B cell (primary cell): Measurements from ENCODE around the gene NUFIP1.

ENCODE experiments used
- CTCF ChIP-seq: fragments of 200-600 bp; IDR thresholded peaks from one replicate; pipeline ENCODE4 v1.8.0; 2022; ENCODE audit warnings: antibody characterized with exemption, mild to moderate bottlenecking
- EZH2 ChIP-seq: IDR thresholded peaks from 2 replicates; pipeline ENCODE4 v1.6.1; 2012; ENCODE audit warnings: borderline replicate concordance, low read depth, mild to moderate bottlenecking, moderate library complexity, low read length; ENCODE audit not compliant: insufficient read depth, poor library complexity, severe bottlenecking

GRCh38 chr13:44895264-44895952, 93.9 kb downstream of the NUFIP1 start:
- no peak for TF ChIP-seq CTCF
- TF ChIP-seq EZH2, result no peak
